Stimulated activated CD8-positive, alpha-beta memory T cell treated with anti-CD3 and anti-CD28 coated beads, Interleukin-4, amount 100 ng/mL, for 24 hours (primary cell): ENCODE results near the gene ARPC5L.
"Not testable (repeated sequence)": the region's sequence is repeated elsewhere in the genome, so short reads cannot be mapped to it uniquely, and the experiment has no call there.

ENCODE experiments used
- DNase-seq: peaks from one replicate; pipeline ENCODE4 v3.0.0-alpha.2; 2020; ENCODE audit warnings: low read depth

Gene ARPC5L

GRCh38 chr9:124861342-124862229 is at the start of gene ARPC5L, which contains the start of gene RPL35:
Gene ARPC5L (plus strand): TSS chr9:124862130. CDS start chr9:124869291, 7,161 bp downstream.
Gene RPL35 (minus strand): TSS chr9:124861957. CDS start chr9:124861912, 45 bp downstream.
- peak; percentile 91 for DNase-seq

GRCh38 chr9:124812441-124812876 is 49.5 kb upstream of the ARPC5L start:
- DNase-seq = no peak

GRCh38 chr9:124813041-124813440 is 48.9 kb upstream of the ARPC5L start:
- no peak for DNase-seq

- DNase-seq = no peak
Observed at GRCh38 chr9:124813501-124814163, 48.3 kb upstream of the ARPC5L start.

GRCh38 chr9:124814164-124814535 is 47.8 kb upstream of the ARPC5L start:
- no peak for DNase-seq

- no peak for DNase-seq
Observed at GRCh38 chr9:124815601-124816000, 46.3 kb upstream of the ARPC5L start.

GRCh38 chr9:124818431-124819281 is 43.3 kb upstream of the ARPC5L start:
- no peak for DNase-seq

- no peak for DNase-seq
Observed at GRCh38 chr9:124820698-124821623, 41.0 kb upstream of the ARPC5L start.

GRCh38 chr9:124828489-124829333 is 33.2 kb upstream of the ARPC5L start:
- no peak for DNase-seq

- no peak for DNase-seq
Observed at GRCh38 chr9:124829334-124829669, 32.6 kb upstream of the ARPC5L start.

GRCh38 chr9:124830593-124830992 is 31.3 kb upstream of the ARPC5L start:
- DNase-seq = no peak

- DNase-seq = no peak
Observed at GRCh38 chr9:124831642-124832364, 30.1 kb upstream of the ARPC5L start.

GRCh38 chr9:124834591-124834990 is 27.3 kb upstream of the ARPC5L start:
- no peak for DNase-seq

- DNase-seq = no peak
Observed at GRCh38 chr9:124835026-124835557, 26.8 kb upstream of the ARPC5L start.

GRCh38 chr9:124838132-124838531 is 23.8 kb upstream of the ARPC5L start:
- not testable (repeated sequence) for DNase-seq

- not testable (repeated sequence) for DNase-seq
Observed at GRCh38 chr9:124838567-124839275, 23.2 kb upstream of the ARPC5L start.

GRCh38 chr9:124839612-124840299 is 22.2 kb upstream of the ARPC5L start:
- DNase-seq = no peak

- DNase-seq = no peak
Observed at GRCh38 chr9:124840300-124840833, 21.6 kb upstream of the ARPC5L start.
